ENCODE data around the gene UBE2QL1.

DNA sequence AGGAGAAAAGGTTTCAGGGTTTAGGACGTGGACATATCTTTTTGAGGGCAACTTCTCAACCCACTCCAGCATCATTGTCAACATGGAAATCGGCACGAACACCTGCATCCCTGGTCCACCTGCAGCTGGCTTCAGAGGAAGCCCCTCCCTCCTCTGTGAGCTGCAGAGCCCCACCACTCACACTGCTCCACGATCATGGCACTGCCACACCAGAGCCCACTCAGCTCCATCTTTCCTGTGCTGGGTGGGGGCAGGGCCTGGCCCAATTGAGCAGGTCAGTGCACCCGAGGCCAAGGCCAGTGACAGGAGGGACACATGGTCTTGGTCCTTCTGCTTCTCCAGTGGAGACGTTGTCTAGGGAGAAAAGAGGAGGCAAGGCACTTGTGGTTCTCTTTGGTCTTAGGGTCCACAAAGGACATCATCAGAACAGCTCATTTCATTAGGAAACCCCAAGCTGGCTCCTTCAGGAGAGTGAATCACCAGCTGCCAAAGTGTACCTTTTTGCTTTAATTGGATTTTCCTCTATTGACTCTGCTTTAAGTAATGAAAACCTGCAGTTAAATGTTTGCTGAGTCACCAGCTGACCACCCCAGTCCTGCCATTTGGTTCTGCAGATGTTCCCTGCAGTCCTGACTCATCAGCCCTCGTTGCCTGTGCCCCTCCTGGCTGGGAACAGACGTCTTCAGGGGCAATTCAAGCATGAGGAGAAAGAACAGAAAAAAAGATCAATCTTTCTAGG is 56.2 kb downstream of the UBE2QL1 start:
- no peak for TF ChIP-seq CTCF (IDR thresholded peaks at IDR 0.05; ENCODE audit: insufficient read depth, low read length, poor library complexity, severe bottlenecking)
- no peak for TF ChIP-seq EZH2phosphoT487 (conservative IDR thresholded peaks at IDR 0.05; ENCODE audit: low read length)

Measured in SU-DHL-6 (cell line).